Esophagus muscularis mucosa (tissue), 4 donors: ENCODE measurements around the gene GAL. TPM values are rescaled to one million over a fixed set of nuclear protein-coding genes. Genes with fewer than 3 reads are reported as not detected.

Experiments used
- DNase-seq: peaks from one replicate; pipeline ENCODE4 v3.0.0-alpha.2; 2017; ENCODE audit errors: extremely low spot score
- H3K27ac ChIP-seq, 4 donors: fragments of 200-600 bp; sonication (generic); replicated peaks in 1 of 4; 1 replicate in 3 of 4; 2 replicates in 1 of 4; pipeline ENCODE4 v1.5.1; 2016 to 2019; ENCODE audit warnings: mild to moderate bottlenecking in 1 of 4
- H3K27me3 ChIP-seq, 4 donors: fragments of 200-600 bp; sonication (generic); one replicate each; pipeline versions ENCODE4 v1.5.1 to v1.6.0; 2016 to 2019
- H3K36me3 ChIP-seq, 4 donors: fragments of 200-600 bp; sonication (generic); one replicate each; pipeline ENCODE4 v1.5.1; 2016 to 2019
- H3K4me1 ChIP-seq, 4 donors: fragments of 200-600 bp; sonication (generic); one replicate each; pipeline ENCODE4 v1.5.1; 2016 to 2019
- H3K4me3 ChIP-seq, 4 donors: fragments of 200-600 bp; sonication (generic); 1 replicate in 2 of 4; 2 replicates in 2 of 4; pipeline ENCODE4 v1.5.1; 2016 to 2019; ENCODE audit warnings: mild to moderate bottlenecking in 4 of 4, moderate library complexity in 1 of 4
- H3K9me3 ChIP-seq, 4 donors: fragments of 200-600 bp; sonication (generic); 1 replicate in 3 of 4; 2 replicates in 1 of 4; pipeline ENCODE4 v1.5.1; 2016 to 2019
- EP300 ChIP-seq: sonication (generic); formaldehyde crosslinking; IDR thresholded peaks from one replicate; pipeline ENCODE4 v1.6.1; 2017; ENCODE audit warnings: antibody characterized with exemption
- POLR2A ChIP-seq: fragments of 450-650 bp; IDR thresholded peaks from one replicate; pipeline ENCODE4 v1.6.1; 2017; ENCODE audit warnings: antibody characterized with exemption, moderate library complexity, mild to moderate bottlenecking, low read depth
- POLR2AphosphoS5 ChIP-seq, 2 donors: sonication (generic); formaldehyde crosslinking; IDR thresholded peaks; one replicate each; pipeline ENCODE4 v1.6.1; 2017; ENCODE audit warnings: antibody characterized with exemption in 2 of 2
- WGBS: methylation state at CpG from one replicate; pipeline ENCODE4 v1.1.5; 2018; 5-methylcytosine and 5-hydroxymethylcytosine counted together
- intact Hi-C: fragments of 100-400 bp; cut with DNase I; formaldehyde crosslinking; loops from one replicate; pipeline ENCODE4 v1.15.1; 2023
- total RNA-seq, 4 donors: library from RNA; depleted of rRNA; stranded (reverse); fragments of >200 nt; gene quantifications; one replicate each; pipeline versions ENCODE4 v1.1.0 to v1.2.1, GENCODE V29; 2016
- TF ChIP-seq, protein P1 (sequence below), 3 experiments: fragments of 200-600 bp in 2 of 3; fragments of 450-650 bp in 1 of 3; sonication (generic) in 2 of 3; IDR thresholded peaks; one replicate each; pipeline ENCODE4 v1.5.1; 2017 to 2019; ENCODE audit warnings: antibody characterized with exemption in 3 of 3, mild to moderate bottlenecking in 2 of 3, moderate library complexity in 1 of 3

GAL gene
- total RNA-seq, 4 donors from 2014 or later, result 6.0 to 10.2 (median 8.1) TPM; not detected in 1

DNA sequence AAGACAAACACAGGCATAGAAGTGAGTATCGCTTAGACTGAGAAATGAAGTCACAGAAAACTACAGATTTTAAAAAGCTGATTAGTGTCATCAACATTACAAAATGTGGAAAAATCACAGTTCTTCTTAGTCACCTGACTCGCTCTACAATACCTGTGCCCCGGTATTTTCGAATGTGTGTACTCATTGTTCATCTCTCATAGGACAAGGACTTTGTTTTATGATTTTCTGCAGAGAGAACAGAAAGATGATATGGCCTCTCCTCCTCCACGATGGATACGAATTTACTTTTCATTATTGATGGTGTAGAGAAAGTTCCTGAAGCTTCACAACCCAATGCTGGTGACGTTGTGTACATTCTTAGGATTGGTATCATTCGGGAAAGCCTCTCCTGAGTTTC lies 29.4 kb upstream of the GAL start:
- peaks cover 0 to 46% (median 0%) of the 10 kb centered on the region in 4 donors for H3K27me3 ChIP-seq
- no peak overlapping the region for H3K27ac ChIP-seq
- no peak overlapping the region for H3K4me3 ChIP-seq
- peaks cover 0 to 9% (median 6%) of the 10 kb centered on the region in 4 donors for H3K4me1 ChIP-seq
- peaks cover 0 to 14% (median 4%) of the 10 kb centered on the region in 4 donors for H3K9me3 ChIP-seq
- TF ChIP-seq, protein P1, sequence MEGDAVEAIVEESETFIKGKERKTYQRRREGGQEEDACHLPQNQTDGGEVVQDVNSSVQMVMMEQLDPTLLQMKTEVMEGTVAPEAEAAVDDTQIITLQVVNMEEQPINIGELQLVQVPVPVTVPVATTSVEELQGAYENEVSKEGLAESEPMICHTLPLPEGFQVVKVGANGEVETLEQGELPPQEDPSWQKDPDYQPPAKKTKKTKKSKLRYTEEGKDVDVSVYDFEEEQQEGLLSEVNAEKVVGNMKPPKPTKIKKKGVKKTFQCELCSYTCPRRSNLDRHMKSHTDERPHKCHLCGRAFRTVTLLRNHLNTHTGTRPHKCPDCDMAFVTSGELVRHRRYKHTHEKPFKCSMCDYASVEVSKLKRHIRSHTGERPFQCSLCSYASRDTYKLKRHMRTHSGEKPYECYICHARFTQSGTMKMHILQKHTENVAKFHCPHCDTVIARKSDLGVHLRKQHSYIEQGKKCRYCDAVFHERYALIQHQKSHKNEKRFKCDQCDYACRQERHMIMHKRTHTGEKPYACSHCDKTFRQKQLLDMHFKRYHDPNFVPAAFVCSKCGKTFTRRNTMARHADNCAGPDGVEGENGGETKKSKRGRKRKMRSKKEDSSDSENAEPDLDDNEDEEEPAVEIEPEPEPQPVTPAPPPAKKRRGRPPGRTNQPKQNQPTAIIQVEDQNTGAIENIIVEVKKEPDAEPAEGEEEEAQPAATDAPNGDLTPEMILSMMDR (IDR thresholded peaks at IDR 0.05), result no peak
- TF ChIP-seq POLR2A, result no peak
- TF ChIP-seq POLR2AphosphoS5 (IDR thresholded peaks at IDR 0.05), result no peak
- TF ChIP-seq EP300, result no peak
- H3K36me3 ChIP-seq, result no peaks in the 10 kb centered on the region
- no peak for DNase-seq
- intact Hi-C loops, result no loop called here
- 92% methylated on average over 8 of the region's 8 CpGs for WGBS

GRCh38 chr11:68655406-68655805 lies 28.9 kb upstream of the GAL start:
- Histone ChIP-seq H3K9me3 (peaks cover 0 to 14% (median 4%) of the 10 kb centered on the region in 4 donors), H3K36me3 (no peaks in the 10 kb centered on the region), H3K4me3 (no peak overlapping the region), H3K27me3 (peaks cover 0 to 42% (median 0%) of the 10 kb centered on the region in 4 donors), H3K4me1 (peaks cover 0 to 9% (median 6%) of the 10 kb centered on the region in 4 donors), H3K27ac (no peak overlapping the region)
- TF ChIP-seq, protein P1 (IDR thresholded peaks at IDR 0.05), result no peak
- TF ChIP-seq POLR2AphosphoS5 (IDR thresholded peaks at IDR 0.05) (no peak), EP300 (no peak), POLR2A (no peak)
- DNase-seq, result no peak
- 77% methylated on average over 7 of the region's 7 CpGs for WGBS
- intact Hi-C loops, result no loop called here

DNA sequence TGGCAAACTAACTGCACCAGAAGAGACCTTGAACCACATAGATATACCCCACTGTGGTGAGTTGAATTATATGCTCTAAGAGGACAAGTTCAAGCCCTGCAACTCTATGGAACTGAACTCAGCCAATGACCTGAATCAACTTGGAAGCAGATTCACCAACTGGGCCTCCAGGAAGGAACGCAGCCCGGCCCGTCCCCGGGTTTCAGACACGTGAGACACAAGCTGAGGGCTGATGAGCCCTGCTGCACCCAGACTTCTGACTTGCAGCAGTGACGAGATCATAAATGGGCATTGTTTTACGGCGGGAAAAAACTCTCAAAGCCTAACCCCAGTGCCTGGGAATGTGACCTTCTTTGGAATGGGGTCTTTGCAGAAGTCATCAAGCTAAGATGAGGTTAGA lies 28.5 kb upstream of the GAL start:
- H3K9me3 ChIP-seq, result peaks cover 0 to 14% (median 4%) of the 10 kb centered on the region in 4 donors

DNA sequence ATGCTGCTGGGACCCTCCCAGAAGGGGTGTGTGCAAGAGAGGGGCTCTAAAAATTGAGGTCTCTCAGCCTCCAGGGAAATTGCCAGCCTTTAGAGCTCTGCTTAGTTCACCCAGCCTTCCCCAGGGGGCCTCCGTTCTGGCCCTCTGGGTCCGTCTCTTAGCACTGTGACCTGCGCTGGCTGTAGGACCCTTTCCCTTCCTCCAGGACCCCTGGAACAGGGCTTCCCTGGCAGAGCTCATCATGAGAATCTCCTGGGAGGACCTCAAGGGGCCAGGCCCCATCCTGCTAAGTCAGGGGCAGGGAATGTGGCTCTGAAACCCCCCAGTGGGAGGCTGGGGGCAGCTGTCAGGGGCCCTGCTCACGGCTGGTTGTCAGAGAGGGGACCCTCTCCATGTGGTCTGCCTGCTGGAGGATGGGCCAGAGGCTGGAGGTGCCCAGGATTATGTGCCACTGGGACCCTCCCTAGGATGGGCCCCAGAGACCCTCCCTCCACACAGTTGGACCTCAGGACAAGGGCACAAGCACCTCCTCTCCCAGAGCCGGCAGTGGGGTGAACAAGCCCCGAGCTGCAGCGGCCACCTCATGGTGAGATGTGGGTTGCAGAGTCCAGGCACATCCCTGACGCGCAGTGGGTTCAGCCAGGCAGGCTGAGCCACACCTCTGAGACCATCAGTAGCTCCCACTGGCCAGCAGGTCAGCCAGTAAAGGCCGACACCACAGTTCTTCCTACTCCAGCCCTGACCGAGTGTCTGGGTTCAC lies 27.1 kb upstream of the GAL start:
- TF ChIP-seq POLR2A (no peak), POLR2AphosphoS5 (IDR thresholded peaks at IDR 0.05) (no peak), EP300 (no peak)
- TF ChIP-seq, protein P1 (IDR thresholded peaks at IDR 0.05), result no peak
- H3K4me1 ChIP-seq, result peaks cover 0 to 9% (median 6%) of the 10 kb centered on the region in 4 donors
- no peak overlapping the region for H3K4me3 ChIP-seq
- peaks cover 0 to 33% (median 0%) of the 10 kb centered on the region in 4 donors for H3K27me3 ChIP-seq
- peaks cover 0 to 14% (median 4%) of the 10 kb centered on the region in 4 donors for H3K9me3 ChIP-seq
- DNase-seq, result no peak
- H3K27ac ChIP-seq, result no peak overlapping the region
- no peaks in the 10 kb centered on the region for H3K36me3 ChIP-seq
- intact Hi-C loops, result no loop called here
- 100% methylated on average over 1 of the region's 11 CpGs for WGBS

More for the DNA sequence above, 28.5 kb upstream of the GAL start:
- no peak overlapping the region for H3K4me3 ChIP-seq
- TF ChIP-seq POLR2A (no peak), EP300 (no peak), POLR2AphosphoS5 (IDR thresholded peaks at IDR 0.05) (no peak)
- TF ChIP-seq, protein P1 (IDR thresholded peaks at IDR 0.05), result no peak
- intact Hi-C loops, result no loop called here
- peaks cover 0 to 9% (median 6%) of the 10 kb centered on the region in 4 donors for H3K4me1 ChIP-seq
- H3K27ac ChIP-seq, result no peak overlapping the region
- peaks cover 0 to 39% (median 0%) of the 10 kb centered on the region in 4 donors for H3K27me3 ChIP-seq
- no peaks in the 10 kb centered on the region for H3K36me3 ChIP-seq
- DNase-seq, result no peak
- 91% methylated on average over 8 of the region's 8 CpGs for WGBS
